PC-3 (cell line): ENCODE results near the gene PLAC9. TPM values are rescaled to one million over a fixed set of nuclear protein-coding genes. Genes with fewer than 3 reads are reported as not detected.
A peak's percentile ranks its signal among the peaks of the same experiment; 100 is the strongest.

Source experiments
- ATAC-seq: fragments of 200-7000 bp; cut with Tn5 transposase; 2 replicates; pipeline ENCODE4 v1.9.1; 2020; ENCODE audit warnings: mild to moderate bottlenecking, moderate library complexity
- BruUV-seq: library from RNA; stranded (reverse); fragments of 400-500 nt; replicated peaks from 2 replicates; lab custom pipeline; 2021; lab: Mats Ljungman, UMichigan
- CTCF ChIA-PET: fragments of 300-600 bp; sonication (Branson Sonifier 250); formaldehyde crosslinking; loops from one replicate; lab custom pipeline; 2022; ENCODE audit warnings: antibody characterized with exemption; lab: Charles Lee
- POLR2A ChIA-PET: fragments of 300-600 bp; sonication (Branson Sonifier 250); formaldehyde crosslinking; loops from one replicate; lab custom pipeline; 2022; ENCODE audit warnings: antibody characterized with exemption; ENCODE audit not compliant: unreplicated experiment; lab: Charles Lee
- DNase-seq: peaks from one replicate; pipeline ENCODE4 v3.0.0-alpha.2; 2015
- H2AFZ ChIP-seq: fragments of 300-600 bp; sonication (generic); 2 replicates; pipeline ENCODE4 v1.6.0; 2016; ENCODE audit warnings: antibody characterized with exemption, low read length
- H3F3A ChIP-seq: fragments of 300-600 bp; sonication (generic); one replicate; pipeline ENCODE4 v1.6.0; 2017; ENCODE audit warnings: antibody characterized with exemption, low read length, control low read depth, mild to moderate bottlenecking; ENCODE audit not compliant: unreplicated experiment
- H3K27ac ChIP-seq: fragments of 300-600 bp; sonication (generic); 2 replicates; pipeline ENCODE4 v1.5.1; 2016; ENCODE audit warnings: mild to moderate bottlenecking, low read length
- H3K27me3 ChIP-seq: fragments of 300-600 bp; sonication (generic); 2 replicates; pipeline ENCODE4 v1.6.1; 2016; ENCODE audit warnings: low read length, mixed read lengths
- H3K36me3 ChIP-seq: fragments of 300-600 bp; sonication (generic); 2 replicates; pipeline ENCODE4 v1.6.1; 2016; ENCODE audit warnings: low read depth, mixed run types, low read length, mixed read lengths
- H3K4me1 ChIP-seq: fragments of 300-600 bp; sonication (generic); 2 replicates; pipeline ENCODE4 v1.5.1; 2016; ENCODE audit warnings: low read length; ENCODE audit not compliant: insufficient read depth
- H3K4me2 ChIP-seq: fragments of 300-600 bp; sonication (generic); 2 replicates; pipeline ENCODE4 v1.6.0; 2016; ENCODE audit warnings: low read length
- H3K4me3 ChIP-seq: fragments of 300-600 bp; sonication (generic); 2 replicates; pipeline ENCODE4 v1.5.1; 2016; ENCODE audit warnings: mild to moderate bottlenecking, low read length, mixed read lengths
- H3K79me2 ChIP-seq: fragments of 300-600 bp; sonication (generic); 2 replicates; pipeline ENCODE4 v1.6.1; 2017; ENCODE audit warnings: low read length, mixed read lengths
- H3K9ac ChIP-seq: fragments of 300-600 bp; sonication (generic); 2 replicates; pipeline ENCODE4 v1.6.0; 2016; ENCODE audit warnings: mild to moderate bottlenecking, low read length
- H3K9me2 ChIP-seq: fragments of 300-600 bp; sonication (generic); replicated peaks from 2 replicates; pipeline ENCODE4 v1.6.1; 2016; ENCODE audit warnings: mixed run types, low read length, mixed read lengths
- H3K9me3 ChIP-seq: fragments of 300-600 bp; sonication (generic); 2 replicates; pipeline ENCODE4 v1.6.1; 2016; ENCODE audit warnings: low read length, mixed read lengths
- H4K20me1 ChIP-seq: fragments of 300-600 bp; sonication (generic); 2 replicates; pipeline ENCODE4 v1.6.1; 2016; ENCODE audit warnings: low read length, mixed read lengths
- CTCF ChIP-seq: fragments of 300-600 bp; sonication (generic); conservative IDR thresholded peaks from 2 replicates; pipeline ENCODE4 v1.5.1; 2017; ENCODE audit warnings: antibody characterized with exemption, low read depth, mild to moderate bottlenecking, low read length
- EZH2 ChIP-seq: fragments of 300-600 bp; sonication (generic); IDR thresholded peaks from one replicate; pipeline ENCODE4 v1.6.1; 2017; ENCODE audit warnings: antibody characterized with exemption, mild to moderate bottlenecking, low read length; ENCODE audit not compliant: unreplicated experiment
- EZH2phosphoT487 ChIP-seq: fragments of 300-600 bp; sonication (generic); IDR thresholded peaks from 2 replicates; pipeline ENCODE4 v1.6.1; 2018; ENCODE audit warnings: mild to moderate bottlenecking, antibody characterized with exemption, low read length, borderline replicate concordance
- intact Hi-C: fragments of 100-400 bp; cut with micrococcal nuclease; formaldehyde crosslinking; loops from 2 replicates; pipeline ENCODE4 v1.9.0; 2023
- total RNA-seq: library from RNA; depleted of rRNA; stranded (reverse); fragments of >200 nt; gene quantifications from 2 replicates; pipeline ENCODE4 v1.2.3, GENCODE V29; 2014

The PLAC9 gene
- total RNA-seq, 1 experiment from 2014 or later, result 2.0 TPM

- peaks cover 12% of the 10 kb centered on the region for H3K4me1 ChIP-seq
- H3F3A ChIP-seq, result no peaks in the 10 kb centered on the region
- no peak overlapping the region for H3K27ac ChIP-seq
- H4K20me1 ChIP-seq, result peaks cover 92% of the 10 kb centered on the region
- H3K4me2 ChIP-seq, result no peak overlapping the region
- ChIA-PET CTCF (interaction anchor here (0.5 to 0.6 kb wide), 2 partner anchors 16 to 89 kb away, joined by 3 to 4 read pairs; no protein-coding TSS in a partner anchor), POLR2A (interaction anchor here (0.8 kb wide), 2 partner anchors 8 to 16 kb away, joined by 5 to 7 read pairs; no protein-coding TSS in a partner anchor)
- no peak overlapping the region for H3K4me3 ChIP-seq
- no peaks in the 10 kb centered on the region for H3K9me3 ChIP-seq
- H3K79me2 ChIP-seq, result peaks cover 99% of the 10 kb centered on the region
- TF ChIP-seq EZH2phosphoT487, result no peak
- H2AFZ ChIP-seq, result no peak overlapping the region
- ATAC-seq (peak; percentile 18), DNase-seq (peak; percentile 47)
- peaks cover 53% of the 10 kb centered on the region for H3K36me3 ChIP-seq
- no peaks in the 10 kb centered on the region for H3K9me2 ChIP-seq
- BruUV-seq, result no TSS peak
- H3K9ac ChIP-seq, result no peak overlapping the region
- intact Hi-C loops, result no loop called here
- H3K27me3 ChIP-seq, result no peaks in the 10 kb centered on the region
These were observed 55.2 kb downstream of the PLAC9 start for GRCh38 chr10:80187465-80188409.

GRCh38 chr10:80188713-80189112 is 56.2 kb downstream of the PLAC9 start:
- H3K79me2 ChIP-seq, result peaks cover 99% of the 10 kb centered on the region
- H3K27ac ChIP-seq, result no peak overlapping the region
- DNase-seq, result no peak
- no peaks in the 10 kb centered on the region for H3K9me3 ChIP-seq
- CTCF ChIA-PET, result no interaction called here
- no peak overlapping the region for H2AFZ ChIP-seq
- H3K9me2 ChIP-seq, result no peaks in the 10 kb centered on the region
- peaks cover 12% of the 10 kb centered on the region for H3K4me1 ChIP-seq
- H3F3A ChIP-seq, result no peaks in the 10 kb centered on the region
- H3K4me3 ChIP-seq, result no peak overlapping the region
- peaks cover 48% of the 10 kb centered on the region for H3K36me3 ChIP-seq
- no peak overlapping the region for H3K9ac ChIP-seq
- POLR2A ChIA-PET, result no interaction called here
- H4K20me1 ChIP-seq, result peaks cover 86% of the 10 kb centered on the region
- TF ChIP-seq EZH2phosphoT487, result no peak
- TF ChIP-seq CTCF, result no peak
- TF ChIP-seq EZH2, result no peak
- H3K27me3 ChIP-seq, result no peaks in the 10 kb centered on the region
- H3K4me2 ChIP-seq, result no peak overlapping the region
- intact Hi-C loops, result no loop called here
- no peak for ATAC-seq
- BruUV-seq, result no TSS peak

GRCh38 chr10:80191589-80192270 is 59.2 kb downstream of the PLAC9 start:
- no TSS peak for BruUV-seq
- no peak for ATAC-seq
- intact Hi-C loops, result loop anchor here (10.0 kb wide), 1 partner anchor 1737 kb away; no protein-coding TSS in a partner anchor
- H3K4me3 ChIP-seq, result no peak overlapping the region
- peaks cover 98% of the 10 kb centered on the region for H3K79me2 ChIP-seq
- H3K36me3 ChIP-seq, result peaks cover 45% of the 10 kb centered on the region
- peak overlapping the region; percentile 0; the same call in 1 of the 2 replicates for H3K27ac ChIP-seq
- ChIA-PET CTCF (no interaction called here), POLR2A (no interaction called here)
- no peaks in the 10 kb centered on the region for H3K9me3 ChIP-seq
- peaks cover 81% of the 10 kb centered on the region for H4K20me1 ChIP-seq
- H3K4me2 ChIP-seq, result no peak overlapping the region
- no peak for TF ChIP-seq EZH2phosphoT487
- TF ChIP-seq EZH2, result no peak
- no peak for TF ChIP-seq CTCF
- H3K27me3 ChIP-seq, result no peaks in the 10 kb centered on the region
- H3F3A ChIP-seq, result peaks cover 4% of the 10 kb centered on the region
- no peak overlapping the region for H3K9ac ChIP-seq
- H2AFZ ChIP-seq, result no peak overlapping the region
- DNase-seq, result peak; percentile 80
- peaks cover 40% of the 10 kb centered on the region for H3K4me1 ChIP-seq
- no peaks in the 10 kb centered on the region for H3K9me2 ChIP-seq
